Measurements from ENCODE around the gene SLC16A1.
"Not testable (repeated sequence)": the region's sequence is repeated elsewhere in the genome, so short reads cannot be mapped to it uniquely, and the experiment has no call there.

SLC16A1 gene

DNA sequence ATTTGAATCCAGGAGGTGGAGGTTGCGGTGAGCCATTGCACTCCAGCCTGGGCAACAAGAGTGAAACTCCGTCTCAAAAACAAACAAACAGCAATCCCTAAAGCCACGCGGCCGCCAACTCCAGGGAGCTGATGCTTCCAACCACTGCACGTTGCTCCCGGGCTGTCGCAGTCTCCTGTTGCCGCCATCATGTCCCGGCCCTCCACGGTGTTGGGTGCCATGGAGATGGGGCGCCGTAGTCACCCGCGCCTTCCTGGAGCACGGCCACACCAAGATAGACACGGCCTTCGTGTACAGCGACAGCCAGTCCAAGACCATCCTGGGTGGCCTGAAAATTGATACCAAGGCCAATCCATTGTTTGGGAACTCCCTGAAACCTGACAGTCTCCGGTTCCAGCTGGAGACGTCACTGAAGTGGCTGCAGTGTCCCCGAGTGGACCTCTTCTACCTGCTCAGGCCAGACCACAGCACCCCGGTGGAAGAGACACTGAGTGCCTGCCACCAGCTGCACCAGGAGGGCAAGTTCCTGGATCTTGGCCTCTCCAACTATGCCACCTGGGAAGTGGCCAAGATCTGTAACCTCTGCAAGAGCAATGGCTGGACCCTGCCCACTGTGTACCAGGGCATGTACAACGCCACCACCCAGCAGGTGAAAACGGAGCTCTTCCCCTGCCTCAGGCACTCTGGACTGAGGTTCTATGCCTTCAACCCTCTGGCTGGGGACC is 32.6 kb downstream of the SLC16A1 start:
- no peak for DNase-seq

DNA sequence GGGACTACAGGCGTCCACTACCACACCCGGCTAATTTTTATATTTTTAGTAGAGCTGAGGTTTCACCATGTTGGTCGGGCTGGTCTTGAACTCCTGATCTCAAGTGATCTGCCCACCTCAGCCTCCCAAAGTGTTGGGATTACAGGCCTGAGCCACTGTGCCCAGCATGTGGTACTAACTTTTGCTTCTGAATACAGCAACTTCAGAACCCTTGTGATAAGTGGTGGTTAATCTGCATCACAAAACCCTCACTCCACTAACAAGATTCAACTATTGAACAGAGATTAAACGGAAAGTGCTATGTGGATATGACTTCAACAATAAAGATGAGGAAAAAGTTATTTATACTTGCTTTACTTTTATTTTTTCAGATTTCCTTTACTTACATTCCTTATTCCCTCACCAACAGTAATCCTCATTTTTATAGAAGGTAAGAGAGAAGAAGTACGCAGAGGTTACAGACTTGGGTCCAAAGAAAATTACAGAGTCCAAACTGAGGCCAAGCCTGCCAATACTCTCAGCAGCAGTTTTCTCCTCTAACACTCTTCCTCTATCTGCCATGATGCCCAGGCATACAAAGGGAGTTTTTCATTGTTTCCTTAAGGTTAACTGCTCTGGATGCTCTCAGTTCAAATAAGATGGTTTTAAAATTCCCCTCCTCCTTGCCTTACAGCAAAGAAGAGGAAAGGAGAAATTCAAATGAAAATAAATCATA is 44.3 kb downstream of the SLC16A1 start:
- DNase-seq: no peak

DNA sequence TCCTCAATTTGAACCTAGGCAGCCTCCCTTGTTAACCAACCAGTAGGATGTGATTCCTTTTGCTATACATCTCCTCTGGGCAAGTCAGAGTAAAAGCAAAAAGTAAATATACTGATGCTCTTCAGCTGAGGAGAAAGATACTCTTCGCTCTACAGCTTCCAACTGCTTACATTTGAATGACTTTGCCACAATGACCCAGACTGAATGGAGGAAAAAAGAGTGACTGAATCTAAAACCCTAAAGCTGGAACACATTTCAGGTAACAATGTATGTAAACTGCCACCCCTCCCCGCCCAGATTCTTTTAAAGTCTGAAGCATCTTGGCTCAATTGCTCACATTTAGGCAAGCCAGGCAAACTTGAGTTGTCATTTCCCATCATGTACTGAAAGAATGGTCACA is 46.1 kb downstream of the SLC16A1 start:
- DNase-seq: no peak

DNA sequence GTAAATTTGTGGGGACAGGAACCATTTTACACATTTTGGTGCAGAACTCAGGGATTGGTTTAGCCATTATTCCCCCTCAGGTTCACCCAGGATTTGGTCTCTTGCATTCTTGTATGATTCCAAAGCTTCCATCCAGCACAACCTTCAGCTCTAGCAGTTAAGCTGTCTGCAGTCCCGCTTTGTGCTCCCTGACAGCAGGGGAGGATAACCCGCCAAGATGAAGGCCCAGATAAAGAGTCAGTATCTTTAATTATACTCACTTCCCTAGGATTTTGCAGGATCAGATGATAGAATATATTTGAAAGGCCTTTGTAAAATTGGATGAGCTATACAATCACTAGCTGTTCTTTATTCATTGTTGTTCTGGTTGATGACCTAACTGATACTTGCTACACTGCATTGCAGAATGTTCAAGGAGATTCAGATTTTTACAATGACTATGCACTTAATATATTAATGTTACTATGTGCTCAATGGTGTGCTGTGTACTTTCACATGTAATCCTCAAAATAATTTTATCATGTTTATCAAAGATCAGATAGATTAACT is 49.8 kb downstream of the SLC16A1 start:
- no peak for DNase-seq

DNA sequence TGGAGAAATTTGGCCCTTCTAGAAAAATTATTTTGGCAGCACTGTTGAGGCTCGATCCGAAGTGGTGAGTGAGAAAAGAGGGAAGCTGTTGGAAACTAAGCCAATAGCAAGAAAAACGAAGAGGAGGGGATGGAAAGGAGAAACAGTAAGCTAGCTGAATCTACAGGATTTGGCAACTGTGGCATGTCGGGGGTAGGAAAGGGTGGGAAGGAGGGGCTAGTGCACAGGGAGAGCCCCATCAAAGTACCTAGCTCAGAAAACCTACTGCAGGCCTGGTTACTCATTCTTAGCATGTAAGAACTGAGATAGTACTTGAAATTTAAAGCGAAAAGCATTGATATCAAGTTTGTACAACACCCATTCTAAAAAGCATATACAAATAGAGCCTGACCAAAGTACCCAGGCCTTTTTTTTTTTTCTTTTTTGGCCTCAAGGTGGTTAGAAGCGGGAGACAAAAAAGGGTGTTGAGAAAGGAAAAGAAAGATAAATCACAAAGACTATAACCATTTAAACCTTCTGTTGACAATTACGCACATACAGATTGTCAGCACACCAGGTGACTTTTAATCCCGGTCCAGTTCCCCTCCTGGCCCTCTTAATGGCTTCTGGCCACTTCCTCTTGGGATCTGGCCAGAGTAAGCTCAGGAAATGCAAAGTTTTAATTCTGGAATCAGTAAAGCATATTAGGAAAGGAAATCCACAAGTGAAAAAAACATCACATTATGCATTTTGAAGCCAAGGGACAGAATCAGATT is 50.4 kb downstream of the SLC16A1 start:
- no peak for DNase-seq

DNA sequence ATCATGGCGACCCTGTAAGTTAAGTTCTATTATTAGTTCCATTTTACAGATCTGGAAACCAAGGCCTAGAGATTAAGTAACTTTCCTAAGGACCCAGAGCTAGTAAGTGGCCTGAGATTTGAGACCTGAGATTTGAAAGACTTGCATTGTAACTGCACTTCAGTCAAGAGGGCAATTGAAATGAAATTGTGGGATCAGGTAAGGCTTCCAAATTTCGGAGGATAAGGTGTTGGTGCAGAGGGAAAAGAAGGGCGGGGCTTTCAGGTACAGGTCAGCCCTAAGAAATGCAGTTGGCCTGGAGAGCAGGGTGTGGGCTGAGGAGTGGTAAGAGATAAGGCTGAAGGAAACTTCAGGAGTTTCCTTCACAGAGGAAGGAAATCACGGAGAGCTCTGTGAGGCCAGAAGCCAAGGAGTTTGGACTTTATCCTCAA is 51.1 kb downstream of the SLC16A1 start:
- no peak for DNase-seq

DNA sequence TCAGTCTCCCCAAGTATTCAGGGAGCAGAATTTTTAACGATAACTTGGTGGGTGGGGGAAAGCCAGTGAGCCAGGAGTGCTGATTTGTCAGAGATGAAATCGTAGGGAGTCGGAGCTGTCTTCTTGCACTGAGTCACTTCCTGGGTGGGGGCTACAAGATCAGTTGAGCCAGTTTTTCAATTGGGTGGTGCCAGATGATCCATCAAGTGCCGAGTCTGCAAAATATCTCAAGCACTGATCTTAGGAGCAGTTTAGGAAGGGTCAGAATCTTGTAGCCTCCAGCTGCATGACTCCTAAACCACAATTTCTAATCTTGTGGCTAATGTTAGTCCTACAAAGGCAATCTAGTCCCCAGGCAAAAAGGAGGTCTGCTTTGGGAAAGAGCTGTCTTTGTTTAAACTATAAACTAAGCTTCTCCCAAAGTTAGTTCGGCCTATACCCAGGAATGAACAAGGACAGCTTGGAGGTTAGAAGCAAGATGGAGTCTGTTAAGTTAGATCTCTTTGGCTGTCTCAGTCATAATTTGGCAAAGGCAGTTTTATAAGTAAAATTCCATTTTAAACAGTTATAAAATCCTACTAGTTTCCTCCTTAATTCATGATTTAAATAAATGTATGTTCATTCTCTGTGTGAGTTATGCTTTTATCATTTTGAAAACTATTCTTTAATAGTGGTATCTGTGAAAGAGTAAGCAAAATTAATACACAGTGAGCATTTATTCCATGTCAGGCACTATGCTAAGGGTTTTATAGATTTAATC is 51.7 kb downstream of the SLC16A1 start:
- peak; percentile 28 for DNase-seq

DNA sequence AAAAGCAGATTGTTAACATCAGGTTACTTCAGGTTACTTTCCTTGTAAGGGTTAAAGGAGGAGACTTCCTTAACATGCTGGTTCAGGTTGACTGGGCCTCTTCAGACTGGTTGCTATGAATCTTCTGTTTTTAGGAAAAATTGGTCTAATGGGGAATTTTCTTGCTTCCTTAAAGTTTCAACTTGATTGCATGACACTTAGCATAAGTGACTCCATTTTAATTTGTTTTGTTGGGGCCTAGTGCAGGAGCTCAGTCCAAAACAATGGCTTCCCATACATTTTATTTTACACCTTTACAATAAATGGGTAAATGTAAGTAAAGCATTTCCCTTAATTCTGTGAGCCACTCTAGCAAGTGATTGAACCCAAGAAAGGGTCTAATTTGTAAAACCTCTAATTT is 53.8 kb downstream of the SLC16A1 start:
- DNase-seq: no peak

DNA sequence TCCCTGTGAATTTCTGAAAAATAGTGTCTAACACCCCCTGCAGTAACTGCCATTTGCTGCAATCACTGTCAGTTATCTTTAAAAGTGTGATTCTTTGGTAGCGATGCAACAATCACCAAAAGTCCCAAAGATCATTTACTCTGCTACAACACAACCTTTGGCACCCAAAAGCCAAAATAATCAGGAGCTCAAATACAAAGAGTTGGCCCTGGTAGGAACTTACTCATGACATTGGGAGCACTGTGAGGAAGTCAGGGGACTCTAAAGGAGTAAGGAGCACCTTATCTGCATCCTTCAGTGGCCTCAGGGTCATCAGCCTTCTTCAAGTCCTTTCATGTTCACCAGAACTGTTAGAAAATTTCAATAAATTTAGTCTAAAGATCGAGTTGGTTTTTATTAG is 54.6 kb downstream of the SLC16A1 start:
- no peak for DNase-seq

DNA sequence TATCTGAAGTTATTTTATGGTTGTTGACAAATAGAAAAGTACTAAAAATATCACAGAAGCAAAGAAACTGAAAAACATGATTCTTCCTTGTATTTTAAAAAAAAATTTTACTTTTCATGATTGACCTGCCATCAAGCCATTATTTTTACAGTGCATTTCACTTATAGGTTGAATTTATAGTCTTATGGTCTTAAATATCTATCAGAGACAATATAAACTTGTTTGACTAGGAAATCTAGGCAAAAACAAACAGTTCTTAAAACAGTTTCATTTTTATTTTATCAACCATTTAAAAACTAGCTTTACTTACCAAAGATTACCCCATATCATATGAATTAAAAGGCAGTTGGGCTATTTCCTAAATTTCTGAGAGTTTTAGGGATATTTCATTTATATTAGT is 59.2 kb downstream of the SLC16A1 start:
- no peak for DNase-seq

DNA sequence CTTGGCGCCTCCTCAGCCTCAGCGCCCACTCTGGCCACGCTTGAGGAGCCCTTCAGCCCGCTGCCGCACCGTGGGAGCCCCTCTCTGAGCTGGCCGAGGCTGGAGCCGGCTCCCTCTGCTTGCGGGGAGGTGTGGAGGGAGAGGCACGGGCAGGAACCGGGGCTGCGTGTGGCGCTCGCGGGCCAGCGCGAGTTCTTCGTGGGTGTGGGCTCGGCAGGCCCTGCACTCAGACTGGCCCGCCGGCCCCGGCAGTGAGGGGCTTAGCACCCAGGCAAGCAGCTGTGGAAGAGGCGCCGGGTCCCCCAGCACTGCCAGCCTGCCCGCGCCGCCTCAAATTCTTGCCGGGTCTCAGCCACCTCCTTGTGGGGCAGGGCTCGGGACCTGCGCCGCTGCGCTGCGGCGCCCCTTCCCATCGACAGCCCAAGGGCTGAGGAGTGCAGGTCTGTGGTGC is 61.4 kb downstream of the SLC16A1 start:
- DNase-seq: no peak

DNA sequence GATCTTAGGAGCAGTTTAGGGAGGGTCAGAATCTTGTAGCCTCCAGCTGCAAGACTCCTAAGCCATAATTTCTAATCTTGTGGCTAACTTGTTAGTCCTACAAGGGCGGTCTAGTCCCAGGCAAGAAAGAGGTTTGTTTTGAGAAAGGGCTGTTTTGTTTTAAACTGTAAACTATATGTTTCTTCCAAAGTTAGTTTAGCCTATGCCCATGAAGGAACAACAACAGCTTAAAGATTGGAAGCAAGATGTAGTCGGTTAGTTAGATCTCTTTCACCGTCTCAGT is 62.0 kb downstream of the SLC16A1 start:
- no peak for DNase-seq

DNA sequence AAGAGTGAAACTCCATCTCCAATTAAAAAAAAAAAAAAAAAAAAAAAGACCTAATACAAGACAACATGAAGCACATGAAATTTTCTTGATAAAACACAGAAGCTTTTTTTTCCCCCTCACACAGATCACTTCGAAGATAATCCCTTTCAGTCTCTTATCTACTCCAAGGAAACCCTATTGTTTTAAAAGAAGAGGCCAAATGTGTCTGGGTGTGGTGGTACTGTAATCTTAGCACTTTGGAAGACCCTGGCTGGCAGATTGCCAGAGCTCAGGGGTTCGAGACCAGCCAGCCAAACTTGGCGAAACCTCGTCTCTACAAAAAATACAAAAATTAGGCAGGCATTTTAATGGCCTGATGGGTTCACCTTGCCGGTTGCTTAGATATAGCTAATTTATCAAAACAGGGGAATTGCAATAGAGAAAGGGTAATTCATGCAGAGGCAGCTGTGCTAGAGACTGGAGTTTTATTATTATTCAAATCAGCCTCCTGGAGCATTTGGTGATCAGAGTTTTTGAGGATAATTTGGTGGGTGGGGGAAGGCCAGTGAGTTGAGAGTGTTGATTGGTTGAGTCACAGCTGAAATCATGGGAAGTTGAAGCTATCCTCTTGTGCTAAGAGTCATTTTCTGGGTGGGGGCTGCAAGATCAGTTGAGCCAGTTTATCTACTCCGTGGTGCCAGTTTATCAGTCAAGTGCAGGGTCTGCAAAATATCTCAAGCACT is 62.5 kb downstream of the SLC16A1 start:
- DNase-seq: no peak

DNA sequence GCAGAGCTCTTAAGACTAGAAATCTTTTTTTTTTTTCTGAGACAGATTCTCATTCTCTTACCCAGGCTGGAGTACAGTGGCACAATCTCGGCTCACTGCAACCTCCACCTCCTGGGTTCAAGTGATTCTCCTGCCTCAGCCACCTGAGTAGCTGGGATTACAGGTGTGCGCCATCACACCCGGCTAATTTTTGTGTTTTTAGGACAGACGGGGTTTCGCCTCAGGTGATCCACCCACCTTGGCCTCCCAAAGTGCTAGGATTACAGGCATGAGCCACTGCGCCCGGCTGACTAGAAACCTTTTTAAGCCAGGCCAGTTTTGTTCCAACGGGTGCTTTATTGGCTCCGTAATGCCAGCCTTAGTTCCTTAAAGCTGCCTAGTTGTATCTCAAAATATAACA is 66.1 kb downstream of the SLC16A1 start:
- DNase-seq: not testable (repeated sequence)

DNA sequence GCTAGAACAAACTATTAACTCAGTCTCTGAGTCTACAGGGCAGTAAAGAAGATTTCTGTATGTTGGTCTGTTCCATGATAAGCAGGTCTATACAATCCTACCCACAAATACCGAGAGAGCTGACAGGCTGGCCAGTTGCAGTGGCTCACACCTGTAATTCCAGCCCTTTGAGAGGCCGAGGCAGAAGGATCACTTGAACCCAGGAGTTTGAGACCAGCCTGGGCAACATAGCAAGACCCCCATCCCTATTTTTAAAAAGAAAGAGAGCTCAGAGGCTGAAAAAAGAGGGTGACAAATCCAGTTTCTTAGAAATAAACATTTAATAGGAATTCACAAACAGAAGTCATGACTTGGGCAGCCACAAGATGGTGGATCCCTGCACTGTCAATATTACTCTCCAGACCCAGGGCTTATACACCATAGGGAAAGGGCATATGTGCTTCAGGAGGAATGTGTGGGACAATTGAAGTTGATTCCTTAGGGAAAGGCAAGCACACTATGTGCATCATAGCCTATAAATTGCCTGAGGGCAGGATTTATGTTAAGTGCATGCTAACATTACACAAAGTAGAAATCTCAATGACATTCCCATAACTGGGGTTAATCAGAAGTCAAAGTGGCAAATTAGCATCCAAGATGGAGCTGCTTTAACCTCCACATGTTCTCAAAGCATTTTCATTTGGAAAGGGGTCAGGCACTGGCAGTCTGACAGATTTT is 66.8 kb downstream of the SLC16A1 start:
- DNase-seq: no peak

DNA sequence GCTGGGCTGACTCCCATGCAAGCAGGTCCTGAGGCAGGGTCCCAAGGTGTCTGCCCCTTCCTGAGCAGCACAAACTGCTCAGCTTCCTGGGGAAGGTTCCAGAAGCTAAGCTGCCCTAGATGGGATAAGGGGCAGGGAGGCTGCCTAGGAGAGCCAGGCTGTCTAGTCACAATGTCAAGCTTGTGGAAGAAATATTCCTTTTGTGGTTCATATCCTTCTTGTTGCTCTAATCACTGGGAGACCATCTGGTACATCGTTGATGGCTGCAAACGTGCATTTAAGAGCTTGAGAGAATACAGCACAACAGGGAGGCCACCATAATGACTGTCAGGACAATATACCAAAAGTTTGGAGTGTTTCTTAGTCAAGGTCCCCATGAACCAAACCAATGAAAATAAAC is 67.4 kb downstream of the SLC16A1 start:
- DNase-seq: no peak

DNA sequence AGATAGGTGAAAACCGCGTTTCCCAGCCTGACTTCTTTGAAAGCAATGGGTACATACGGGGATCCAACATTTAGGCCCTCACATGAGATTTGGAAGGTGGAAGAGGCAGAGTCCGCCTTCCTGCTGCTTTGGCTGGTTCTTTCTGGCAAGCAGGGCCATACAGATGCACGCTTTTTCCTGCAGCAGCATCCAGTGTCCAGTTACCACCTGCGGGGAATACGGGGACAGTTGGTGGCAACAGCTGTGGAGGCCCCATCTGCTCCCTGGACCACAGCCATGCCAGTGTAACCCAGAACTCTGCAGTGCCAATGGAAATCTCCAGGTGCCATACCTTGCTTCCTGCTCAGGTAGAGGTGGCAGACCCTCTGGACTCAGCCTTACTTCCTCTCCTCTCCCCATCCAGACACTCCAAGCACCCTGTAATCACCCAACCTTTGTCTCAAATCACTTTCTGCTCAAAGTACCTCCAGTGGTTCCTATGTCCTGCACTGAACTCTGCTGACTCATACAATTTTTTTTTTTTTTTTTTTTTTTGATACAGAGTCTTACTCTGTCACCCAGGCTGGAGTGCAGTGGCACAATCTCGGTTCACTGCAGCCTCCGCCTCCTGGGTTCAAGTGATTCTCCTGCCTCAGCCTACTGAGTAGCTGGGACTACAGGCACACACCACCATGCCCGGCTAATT is 68.3 kb downstream of the SLC16A1 start:
- no peak for DNase-seq

DNA sequence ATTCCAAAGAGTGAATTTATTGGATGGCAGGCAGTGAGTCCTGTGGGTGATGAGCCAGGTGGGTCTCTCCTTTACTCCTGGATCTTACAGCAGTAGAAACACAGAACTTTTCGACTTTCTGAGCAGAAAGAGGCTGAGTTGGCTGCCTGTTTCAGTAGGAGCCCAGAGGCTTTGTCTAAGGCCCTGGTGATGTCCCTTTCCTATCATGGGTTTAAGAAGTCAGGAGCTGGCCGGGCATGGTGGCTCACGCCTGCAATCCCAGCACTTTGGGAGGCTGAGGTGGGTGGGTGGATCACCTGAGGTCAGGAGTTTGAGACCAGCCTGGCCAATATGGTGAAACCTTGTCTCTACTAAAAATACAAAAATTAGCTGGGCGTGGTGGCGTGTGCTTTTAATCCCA is 71.0 kb downstream of the SLC16A1 start:
- not testable (repeated sequence) for DNase-seq

DNA sequence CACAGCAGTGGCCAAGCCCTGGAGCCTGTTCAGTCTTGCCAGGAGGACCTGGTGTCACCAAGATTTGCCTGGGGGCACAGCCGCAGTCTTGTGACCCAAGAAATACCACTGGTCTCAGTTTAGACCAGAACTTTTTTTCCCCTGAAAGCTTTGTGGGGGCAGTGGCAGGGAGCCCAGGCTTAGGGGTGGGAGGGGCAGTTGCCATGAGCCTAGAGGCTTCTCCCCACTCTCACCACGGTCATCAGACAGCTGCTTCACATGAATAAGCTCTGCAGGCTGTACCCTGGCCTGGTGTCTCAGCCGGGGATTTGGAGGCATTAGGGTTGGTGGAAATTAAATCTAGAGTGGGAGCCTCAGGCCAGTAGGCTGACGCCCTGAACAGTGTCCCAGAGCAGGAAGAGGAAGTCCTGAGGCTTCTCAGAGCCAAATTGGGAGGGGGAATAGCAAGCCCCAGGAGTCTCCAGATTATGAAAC is 73.7 kb downstream of the SLC16A1 start:
- no peak for DNase-seq

DNA sequence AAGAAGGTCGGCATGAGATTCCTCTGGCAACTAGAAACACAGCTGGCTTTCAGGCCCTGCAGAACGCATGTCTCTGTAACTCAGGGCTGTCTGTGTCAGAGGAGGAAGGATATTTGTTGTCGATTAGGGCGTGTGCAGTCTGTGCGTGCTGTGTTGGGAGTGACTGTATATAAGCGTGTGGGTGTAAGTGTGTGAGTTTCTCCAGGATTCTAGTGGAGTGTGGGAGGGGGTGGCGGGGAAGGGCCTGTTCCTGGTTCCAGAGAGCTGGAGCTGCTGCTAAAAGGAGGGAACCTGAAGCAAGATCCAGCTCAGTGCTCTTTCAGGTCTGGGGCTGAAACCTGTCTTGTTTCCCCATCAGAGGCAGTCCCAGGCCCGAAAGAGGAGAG is 74.3 kb downstream of the SLC16A1 start:
- DNase-seq: no peak

DNA sequence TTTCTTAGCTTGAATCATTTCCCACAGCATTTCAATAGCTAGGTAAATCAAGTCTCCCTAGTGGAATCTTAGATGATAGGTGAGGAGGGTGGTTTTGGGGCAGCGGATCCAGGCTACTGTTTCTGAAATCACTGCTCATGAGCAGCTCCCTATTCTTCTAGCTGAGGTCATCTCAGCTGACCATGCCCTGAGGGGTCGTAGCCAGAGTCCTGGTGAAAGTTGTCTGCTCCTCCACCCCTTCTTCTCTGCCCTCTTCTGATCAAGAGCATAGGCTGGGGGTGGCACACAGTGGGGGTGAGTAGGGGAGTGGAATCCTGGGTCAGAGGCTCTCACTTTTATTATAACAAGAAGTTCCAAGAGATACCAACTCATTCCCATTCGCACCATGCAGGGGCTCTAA is 76.2 kb downstream of the SLC16A1 start:
- no peak for DNase-seq

All from CD4-positive, alpha-beta T cell treated with Interleukin-12 subunit alpha and Interleukin-12 subunit beta, for 1 hour (primary cell).